K562 (cell line): Measurements from ENCODE around the gene PRPSAP2.
"Not testable (repeated sequence)": the region's sequence is repeated elsewhere in the genome, so short reads cannot be mapped to it uniquely, and the experiment has no call there.

Experiments used
- CTCF ChIP-seq, 3 experiments: IDR thresholded peaks in 2 of 3; conservative IDR thresholded peaks in 1 of 3; 2 replicates each; pipeline ENCODE4 v1.5.1; 2011 to 2012; ENCODE audit warnings: low read length in 3 of 3, mild to moderate bottlenecking in 3 of 3, control low read depth in 2 of 3, improper control_type of control experiment in 1 of 3, inconsistent platforms in 1 of 3, low read depth in 1 of 3, mixed read lengths in 1 of 3, moderate library complexity in 1 of 3; ENCODE audit not compliant: insufficient read depth in 2 of 3
- IRF1 ChIP-seq: sonication (generic); formaldehyde crosslinking; IDR thresholded peaks from 2 replicates; pipeline ENCODE4 v1.8.0; 2022; ENCODE audit warnings: missing genetic modification reagents, mild to moderate bottlenecking, borderline replicate concordance
- NR3C1 ChIP-seq: sonication (generic); formaldehyde crosslinking; IDR thresholded peaks from 2 replicates; pipeline ENCODE4 v1.8.1; 2022; ENCODE audit warnings: missing genetic modification reagents
- ZNF280A ChIP-seq: fragments of 450-650 bp; IDR thresholded peaks from 2 replicates; pipeline ENCODE4 v1.6.1; 2018; ENCODE audit warnings: mild to moderate bottlenecking, low read depth; ENCODE audit not compliant: partially characterized antibody

- TF ChIP-seq IRF1 (CRISPR knock-in tag); NR3C1 (CRISPR knock-in tag); ZNF280A: not testable (repeated sequence)
- peak; percentile 21 to 39 (median 37); a peak in 4 of 6 replicates for TF ChIP-seq CTCF (IDR thresholded peaks at IDR 0.05 in 2 of 3, conservative IDR thresholded peaks at IDR 0.05 in 1 of 3; ENCODE audit: insufficient read depth in 2 of 3, low read depth in 1 of 3, low read length in 3 of 3)
These were observed 41.2 kb upstream of the PRPSAP2 start for GRCh38 chr17:18816489-18817371.
